Panc1 (cell line): ENCODE measurements around the gene ATP6V0D1. TPM values are rescaled to one million over a fixed set of nuclear protein-coding genes. Genes with fewer than 3 reads are reported as not detected.

ENCODE experiments used
- ATAC-seq: fragments of 200-7000 bp; cut with Tn5 transposase; 2 replicates; pipeline ENCODE4 v1.9.1; 2020; ENCODE audit warnings: mild to moderate bottlenecking, moderate library complexity
- BruUV-seq: library from RNA; stranded (reverse); fragments of 400-500 nt; replicated peaks from 2 replicates; lab custom pipeline; 2021; lab: Mats Ljungman, UMichigan
- CTCF ChIA-PET: fragments of 300-600 bp; sonication (Branson Sonifier 250); formaldehyde crosslinking; loops from one replicate; lab custom pipeline; 2022; ENCODE audit warnings: antibody characterized with exemption; lab: Charles Lee
- POLR2A ChIA-PET: fragments of 300-600 bp; sonication (Branson Sonifier 250); formaldehyde crosslinking; loops from one replicate; lab custom pipeline; 2022; ENCODE audit warnings: antibody characterized with exemption; lab: Charles Lee
- DNase-seq: peaks from one replicate; pipeline ENCODE4 v3.0.0-alpha.2; 2010; ENCODE audit warnings: low read depth, low spot score
- H3K27ac ChIP-seq: 2 replicates; pipeline ENCODE4 v1.5.1; 2011; ENCODE audit warnings: mild to moderate bottlenecking, low read length, inconsistent platforms
- H3K27me3 ChIP-seq: fragments of 200-500 bp; sonication (Bioruptor generic); 2 replicates; pipeline ENCODE4 v1.6.0; 2014; ENCODE audit warnings: low read length, inconsistent platforms; ENCODE audit not compliant: control insufficient read depth, insufficient read depth
- H3K36me3 ChIP-seq: fragments of 200-500 bp; sonication (Bioruptor generic); 2 replicates; pipeline ENCODE4 v1.5.1; 2014; ENCODE audit warnings: inconsistent platforms, mild to moderate bottlenecking, low read length, moderate library complexity; ENCODE audit not compliant: control insufficient read depth, insufficient read depth
- H3K4me1 ChIP-seq: 2 replicates; pipeline ENCODE4 v1.5.1; 2011; ENCODE audit warnings: inconsistent platforms, mild to moderate bottlenecking, low read length, moderate library complexity; ENCODE audit not compliant: control insufficient read depth, insufficient read depth
- H3K4me3 ChIP-seq, 2 experiments: 2 replicates each; pipeline ENCODE4 v1.5.1; 2011 to 2012; ENCODE audit warnings: low read depth in 2 of 2, low read length in 2 of 2, mild to moderate bottlenecking in 2 of 2, inconsistent platforms in 1 of 2, moderate library complexity in 1 of 2
- H3K9me3 ChIP-seq: fragments of 200-500 bp; sonication (Bioruptor generic); 2 replicates; pipeline ENCODE4 v1.5.1; 2014; ENCODE audit warnings: low read depth, mild to moderate bottlenecking, inconsistent platforms, low read length, moderate library complexity; ENCODE audit not compliant: control insufficient read depth, insufficient read depth
- POLR2AphosphoS5 ChIP-seq: IDR thresholded peaks from 2 replicates; pipeline ENCODE4 v1.6.1; 2012; ENCODE audit warnings: mild to moderate bottlenecking, low read depth, low read length, moderate library complexity
- SIN3A ChIP-seq: IDR thresholded peaks from 2 replicates; pipeline ENCODE4 v1.6.1; 2012; ENCODE audit warnings: low read depth, mild to moderate bottlenecking, low read length, moderate library complexity, borderline replicate concordance; ENCODE audit not compliant: insufficient read depth
- TCF7L2 ChIP-seq: IDR thresholded peaks from 2 replicates; pipeline ENCODE4 v1.6.1; 2011; ENCODE audit warnings: mild to moderate bottlenecking, low read depth, low read length, inconsistent platforms
- in situ Hi-C: cut with HindIII; loops from 2 replicates; pipeline ENCODE4 v1.10.0; 2016; ENCODE audit warnings: low sequenced_read_pairs, low pct_unique_long_range_greater_than_20kb
- intact Hi-C: fragments of 100-400 bp; cut with micrococcal nuclease; formaldehyde crosslinking; loops from one replicate; pipeline ENCODE4 v1.10.0; 2022; ENCODE audit not compliant: unreplicated experiment
- total RNA-seq: library from RNA; stranded (reverse); gene quantifications from one replicate; pipeline ENCODE4 v1.2.1, GENCODE V29; 2021; ENCODE audit not compliant: unreplicated experiment
- TF ChIP-seq, protein P1 (sequence below): fragments of 450-650 bp; IDR thresholded peaks from 2 replicates; pipeline ENCODE4 v1.5.1; 2017; ENCODE audit warnings: mild to moderate bottlenecking
- TF ChIP-seq, protein P2 (sequence below), 2 experiments: IDR thresholded peaks; 2 replicates each; pipeline ENCODE4 v1.6.1; 2011 to 2012; ENCODE audit warnings: low read depth in 2 of 2, control low read depth in 1 of 2, low read length in 1 of 2, mild to moderate bottlenecking in 1 of 2, moderate library complexity in 1 of 2; ENCODE audit not compliant: insufficient read depth in 1 of 2

Gene ATP6V0D1
- total RNA-seq, 1 experiment from 2014 or later, result 70.8 TPM

GRCh38 chr16:67445126-67445426, 35.9 kb downstream of the ATP6V0D1 start:
- no peak for DNase-seq
- in situ Hi-C loops (no loop called here), intact Hi-C loops (no loop called here)
- Histone ChIP-seq H3K4me1 (no peaks in the 10 kb centered on the region), H3K4me3 (no peak overlapping the region), H3K36me3 (no peaks in the 10 kb centered on the region), H3K27me3 (no peaks in the 10 kb centered on the region), H3K9me3 (no peaks in the 10 kb centered on the region), H3K27ac (no peak overlapping the region)
- BruUV-seq, result no TSS peak
- POLR2A ChIA-PET, result no interaction called here
- CTCF ChIA-PET, result no interaction called here
- TF ChIP-seq, protein P1, sequence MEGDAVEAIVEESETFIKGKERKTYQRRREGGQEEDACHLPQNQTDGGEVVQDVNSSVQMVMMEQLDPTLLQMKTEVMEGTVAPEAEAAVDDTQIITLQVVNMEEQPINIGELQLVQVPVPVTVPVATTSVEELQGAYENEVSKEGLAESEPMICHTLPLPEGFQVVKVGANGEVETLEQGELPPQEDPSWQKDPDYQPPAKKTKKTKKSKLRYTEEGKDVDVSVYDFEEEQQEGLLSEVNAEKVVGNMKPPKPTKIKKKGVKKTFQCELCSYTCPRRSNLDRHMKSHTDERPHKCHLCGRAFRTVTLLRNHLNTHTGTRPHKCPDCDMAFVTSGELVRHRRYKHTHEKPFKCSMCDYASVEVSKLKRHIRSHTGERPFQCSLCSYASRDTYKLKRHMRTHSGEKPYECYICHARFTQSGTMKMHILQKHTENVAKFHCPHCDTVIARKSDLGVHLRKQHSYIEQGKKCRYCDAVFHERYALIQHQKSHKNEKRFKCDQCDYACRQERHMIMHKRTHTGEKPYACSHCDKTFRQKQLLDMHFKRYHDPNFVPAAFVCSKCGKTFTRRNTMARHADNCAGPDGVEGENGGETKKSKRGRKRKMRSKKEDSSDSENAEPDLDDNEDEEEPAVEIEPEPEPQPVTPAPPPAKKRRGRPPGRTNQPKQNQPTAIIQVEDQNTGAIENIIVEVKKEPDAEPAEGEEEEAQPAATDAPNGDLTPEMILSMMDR, result no peak
- no peak for TF ChIP-seq TCF7L2
- no peak for TF ChIP-seq POLR2AphosphoS5
- TF ChIP-seq, protein P2, sequence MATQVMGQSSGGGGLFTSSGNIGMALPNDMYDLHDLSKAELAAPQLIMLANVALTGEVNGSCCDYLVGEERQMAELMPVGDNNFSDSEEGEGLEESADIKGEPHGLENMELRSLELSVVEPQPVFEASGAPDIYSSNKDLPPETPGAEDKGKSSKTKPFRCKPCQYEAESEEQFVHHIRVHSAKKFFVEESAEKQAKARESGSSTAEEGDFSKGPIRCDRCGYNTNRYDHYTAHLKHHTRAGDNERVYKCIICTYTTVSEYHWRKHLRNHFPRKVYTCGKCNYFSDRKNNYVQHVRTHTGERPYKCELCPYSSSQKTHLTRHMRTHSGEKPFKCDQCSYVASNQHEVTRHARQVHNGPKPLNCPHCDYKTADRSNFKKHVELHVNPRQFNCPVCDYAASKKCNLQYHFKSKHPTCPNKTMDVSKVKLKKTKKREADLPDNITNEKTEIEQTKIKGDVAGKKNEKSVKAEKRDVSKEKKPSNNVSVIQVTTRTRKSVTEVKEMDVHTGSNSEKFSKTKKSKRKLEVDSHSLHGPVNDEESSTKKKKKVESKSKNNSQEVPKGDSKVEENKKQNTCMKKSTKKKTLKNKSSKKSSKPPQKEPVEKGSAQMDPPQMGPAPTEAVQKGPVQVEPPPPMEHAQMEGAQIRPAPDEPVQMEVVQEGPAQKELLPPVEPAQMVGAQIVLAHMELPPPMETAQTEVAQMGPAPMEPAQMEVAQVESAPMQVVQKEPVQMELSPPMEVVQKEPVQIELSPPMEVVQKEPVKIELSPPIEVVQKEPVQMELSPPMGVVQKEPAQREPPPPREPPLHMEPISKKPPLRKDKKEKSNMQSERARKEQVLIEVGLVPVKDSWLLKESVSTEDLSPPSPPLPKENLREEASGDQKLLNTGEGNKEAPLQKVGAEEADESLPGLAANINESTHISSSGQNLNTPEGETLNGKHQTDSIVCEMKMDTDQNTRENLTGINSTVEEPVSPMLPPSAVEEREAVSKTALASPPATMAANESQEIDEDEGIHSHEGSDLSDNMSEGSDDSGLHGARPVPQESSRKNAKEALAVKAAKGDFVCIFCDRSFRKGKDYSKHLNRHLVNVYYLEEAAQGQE (IDR thresholded peaks at IDR 0.05; ENCODE audit: insufficient read depth in 1 of 2, low read depth in 2 of 2, low read length in 1 of 2), result no peak
- TF ChIP-seq SIN3A, result no peak
- ATAC-seq, result no peak

GRCh38 chr16:67444259-67445125, 36.5 kb downstream of the ATP6V0D1 start:
- H3K4me3 ChIP-seq, result no peak overlapping the region
- POLR2A ChIA-PET, result no interaction called here
- TF ChIP-seq, protein P1, result no peak
- TF ChIP-seq, protein P2 (IDR thresholded peaks at IDR 0.05; ENCODE audit: insufficient read depth in 1 of 2, low read depth in 2 of 2, low read length in 1 of 2), result no peak
- no peak for TF ChIP-seq TCF7L2
- no peak for TF ChIP-seq POLR2AphosphoS5
- no peak for TF ChIP-seq SIN3A
- ATAC-seq, result no peak
- no peaks in the 10 kb centered on the region for H3K27me3 ChIP-seq
- H3K36me3 ChIP-seq, result no peaks in the 10 kb centered on the region
- intact Hi-C loops, result no loop called here
- no peak for DNase-seq
- BruUV-seq, result no TSS peak
- no peaks in the 10 kb centered on the region for H3K4me1 ChIP-seq
- CTCF ChIA-PET, result interaction anchor here (0.5 to 0.8 kb wide), 2 partner anchors 26 to 42 kb away, joined by 3 read pairs; no protein-coding TSS in a partner anchor
- in situ Hi-C loops, result no loop called here
- no peak overlapping the region for H3K27ac ChIP-seq
- no peaks in the 10 kb centered on the region for H3K9me3 ChIP-seq
